OCI-M2 (cell line): ENCODE data around the gene STX12.

Experiments
- DNase-seq: peaks from one replicate; lab custom pipeline; 2025; ENCODE audit not compliant: unreplicated experiment; lab: John Stamatoyannopoulos, UW

Gene STX12

GRCh38 chr1:27772932-27773825 lies at the start of gene STX12:
Gene STX12 (plus strand): TSS chr1:27773219. CDS start chr1:27773308, 89 bp downstream.
- DNase-seq = peak; percentile 58

- DNase-seq = peak; percentile 27
Observed at GRCh38 chr1:27724961-27725373, 48.1 kb upstream of the STX12 start.

- peak; percentile 95 for DNase-seq
Observed at GRCh38 chr1:27725374-27726172, 47.4 kb upstream of the STX12 start, which contains the start of gene FAM76A. Gene FAM76A (plus strand): TSS chr1:27725961. CDS start chr1:27726081, 120 bp downstream.

- DNase-seq = no peak
Observed at GRCh38 chr1:27726173-27727044, 46.6 kb upstream of the STX12 start.

- no peak for DNase-seq
Observed at GRCh38 chr1:27727126-27727525, 45.9 kb upstream of the STX12 start.

GRCh38 chr1:27736252-27736651 lies 36.8 kb upstream of the STX12 start:
- DNase-seq = no peak

- no peak for DNase-seq
Observed at GRCh38 chr1:27741121-27741520, 31.9 kb upstream of the STX12 start.

- no peak for DNase-seq
Observed at GRCh38 chr1:27744556-27744955, 28.5 kb upstream of the STX12 start.

- DNase-seq = no peak
Observed at GRCh38 chr1:27745466-27745865, 27.6 kb upstream of the STX12 start.

GRCh38 chr1:27752360-27752759 lies 20.7 kb upstream of the STX12 start:
- DNase-seq = no peak

- no peak for DNase-seq
Observed at GRCh38 chr1:27755286-27755685, 17.7 kb upstream of the STX12 start.

GRCh38 chr1:27755865-27756264 lies 17.2 kb upstream of the STX12 start:
- DNase-seq = no peak

GRCh38 chr1:27759236-27759635 lies 13.8 kb upstream of the STX12 start:
- DNase-seq = no peak

- no peak for DNase-seq
Observed at GRCh38 chr1:27760426-27760825, 12.6 kb upstream of the STX12 start.

- no peak for DNase-seq
Observed at GRCh38 chr1:27762033-27762432, 11.0 kb upstream of the STX12 start.

GRCh38 chr1:27763358-27763757 lies 9.7 kb upstream of the STX12 start:
- DNase-seq = no peak

GRCh38 chr1:27770293-27770830 lies 2.7 kb upstream of the STX12 start:
- DNase-seq = no peak

GRCh38 chr1:27772036-27772931 lies 735 bp upstream of the STX12 start:
- DNase-seq = no peak

- no peak for DNase-seq
Observed at GRCh38 chr1:27773826-27774445, 917 bp downstream of the STX12 start.
